ENCODE data around the gene ZNF606. TPM values are rescaled to one million over a fixed set of nuclear protein-coding genes. Genes with fewer than 3 reads are reported as not detected.

Gene ZNF606
- total and polyA plus RNA-seq, 8 donors: 1.2 to 35.2 (median 6.6) TPM

DNA sequence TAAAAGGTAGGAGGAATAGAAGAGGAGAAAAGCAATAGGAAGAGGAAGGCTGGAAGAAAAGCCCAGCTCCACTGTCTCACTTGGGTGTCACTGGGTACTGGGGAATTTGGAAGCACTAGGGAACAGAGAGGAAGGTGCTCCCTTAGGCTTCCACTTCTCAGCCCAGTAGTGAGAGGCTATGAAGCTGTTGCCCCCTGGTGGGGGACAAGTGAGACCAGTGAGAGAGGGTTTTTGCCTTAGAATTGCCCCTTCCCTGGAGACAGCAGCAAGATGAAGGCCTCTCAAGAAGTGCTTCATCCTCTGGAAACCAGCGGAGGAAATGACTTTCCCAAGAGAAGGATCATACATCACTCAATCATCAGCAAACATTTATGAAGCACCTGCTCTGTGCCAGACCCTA lies 4.7 kb upstream of the ZNF606 start:
- Histone ChIP-seq H3K36me3 (peaks cover 0 to 42% (median 34%) of the 10 kb centered on the region in 4 donors), H3K9me3 (peaks cover 70 to 95% (median 92%) of the 10 kb centered on the region in 4 donors), H3K4me1 (peaks cover 0 to 38% (median 20%) of the 10 kb centered on the region in 4 donors), H3K27ac (no peak overlapping the region), H3K4me3 (no peak overlapping the region), H3K27me3 (no peaks in the 10 kb centered on the region)
- 79 to 96% (median 93%) methylated on average over 1 of the region's 1 CpG for WGBS, 5 donors
- intact Hi-C loops (cut with DNase I; ENCODE audit: low total_unique reads): no loop called here
- no peak for TF ChIP-seq EP300 (IDR thresholded peaks at IDR 0.05)
- no peak for TF ChIP-seq POLR2A (IDR thresholded peaks at IDR 0.05)
- TF ChIP-seq POLR2AphosphoS5 (IDR thresholded peaks at IDR 0.05): no peak
- TF ChIP-seq, protein P1, sequence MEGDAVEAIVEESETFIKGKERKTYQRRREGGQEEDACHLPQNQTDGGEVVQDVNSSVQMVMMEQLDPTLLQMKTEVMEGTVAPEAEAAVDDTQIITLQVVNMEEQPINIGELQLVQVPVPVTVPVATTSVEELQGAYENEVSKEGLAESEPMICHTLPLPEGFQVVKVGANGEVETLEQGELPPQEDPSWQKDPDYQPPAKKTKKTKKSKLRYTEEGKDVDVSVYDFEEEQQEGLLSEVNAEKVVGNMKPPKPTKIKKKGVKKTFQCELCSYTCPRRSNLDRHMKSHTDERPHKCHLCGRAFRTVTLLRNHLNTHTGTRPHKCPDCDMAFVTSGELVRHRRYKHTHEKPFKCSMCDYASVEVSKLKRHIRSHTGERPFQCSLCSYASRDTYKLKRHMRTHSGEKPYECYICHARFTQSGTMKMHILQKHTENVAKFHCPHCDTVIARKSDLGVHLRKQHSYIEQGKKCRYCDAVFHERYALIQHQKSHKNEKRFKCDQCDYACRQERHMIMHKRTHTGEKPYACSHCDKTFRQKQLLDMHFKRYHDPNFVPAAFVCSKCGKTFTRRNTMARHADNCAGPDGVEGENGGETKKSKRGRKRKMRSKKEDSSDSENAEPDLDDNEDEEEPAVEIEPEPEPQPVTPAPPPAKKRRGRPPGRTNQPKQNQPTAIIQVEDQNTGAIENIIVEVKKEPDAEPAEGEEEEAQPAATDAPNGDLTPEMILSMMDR (IDR thresholded peaks at IDR 0.05): no peak
- DNase-seq: no peak

DNA sequence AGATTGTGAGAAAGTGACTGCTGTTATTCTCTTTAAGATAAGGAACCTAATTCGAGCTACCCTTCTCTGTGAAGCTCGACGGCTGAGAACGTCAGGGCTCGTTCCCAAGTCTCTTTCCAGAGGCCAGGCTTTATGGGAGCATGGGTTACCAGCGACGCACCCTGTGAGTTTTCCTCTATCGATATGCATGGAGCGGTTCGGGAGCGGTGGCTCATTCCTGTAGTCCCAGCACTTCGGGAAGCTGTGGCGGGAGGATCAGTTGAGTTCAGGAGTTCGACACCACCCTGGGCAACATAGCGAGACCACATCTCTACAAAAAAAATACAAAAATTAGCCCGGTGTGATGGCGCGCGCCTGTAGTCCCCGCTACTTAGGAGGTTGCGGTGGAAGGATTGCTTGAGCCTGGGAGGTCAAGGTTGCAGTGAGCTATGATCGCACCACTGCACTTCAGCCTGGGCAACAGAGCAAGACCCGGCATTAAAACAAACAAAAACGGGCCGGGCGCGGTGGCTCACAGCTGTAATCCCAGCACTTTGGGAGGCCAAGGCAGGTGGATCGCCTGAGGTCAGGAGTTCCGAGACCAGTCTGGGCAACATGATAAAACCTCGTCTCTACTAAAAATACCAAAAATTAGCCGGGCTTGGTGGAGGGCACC lies 681 bp upstream of the ZNF606 start:
- peaks cover 24 to 71% (median 59%) of the 10 kb centered on the region in 4 donors for H3K36me3 ChIP-seq
- intact Hi-C loops (cut with DNase I; ENCODE audit: low total_unique reads): no loop called here
- DNase-seq: no peak
- WGBS, 5 donors: 17 to 33% (median 22%) methylated on average over 31 of the region's 31 CpGs
- H3K9me3 ChIP-seq: peaks cover 60 to 88% (median 71%) of the 10 kb centered on the region in 4 donors
- peaks cover 4 to 35% (median 26%) of the 10 kb centered on the region in 4 donors for H3K4me1 ChIP-seq
- no peaks in the 10 kb centered on the region for H3K27me3 ChIP-seq
- peak overlapping the region; percentile 93 to 96 (median 94) for H3K27ac ChIP-seq
- H3K4me3 ChIP-seq: peak overlapping the region; percentile 80 to 96 (median 92)
- TF ChIP-seq POLR2AphosphoS5 (IDR thresholded peaks at IDR 0.05) (no peak), EP300 (IDR thresholded peaks at IDR 0.05) (no peak), POLR2A (IDR thresholded peaks at IDR 0.05) (no peak)
- TF ChIP-seq, protein P1 (IDR thresholded peaks at IDR 0.05): no peak

DNA sequence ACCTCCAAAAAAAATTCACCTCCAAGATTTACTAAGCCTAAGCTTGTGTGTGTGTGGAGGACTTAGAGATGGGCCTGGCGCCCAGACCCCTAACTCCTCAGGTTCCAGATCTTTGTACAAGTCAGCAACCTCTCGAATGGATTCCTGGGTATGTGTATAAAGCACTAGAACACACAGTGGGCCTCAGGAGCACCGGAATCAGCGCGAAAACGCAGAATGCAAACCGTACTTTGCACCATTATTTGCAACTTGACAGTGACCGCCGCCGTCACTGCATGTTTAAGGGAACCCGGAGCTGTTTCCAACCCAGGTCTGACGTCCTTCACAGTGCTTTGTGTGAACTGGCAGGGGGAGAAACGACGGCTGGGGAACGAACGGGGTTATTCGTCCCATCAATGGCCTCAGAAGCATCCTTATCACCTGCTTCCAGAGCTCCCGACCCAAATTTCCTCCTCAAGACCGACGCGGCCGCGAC lies 688 bp downstream of the ZNF606 start:
- Histone ChIP-seq H3K4me1 (peaks cover 4 to 35% (median 26%) of the 10 kb centered on the region in 4 donors), H3K4me3 (peak overlapping the region; percentile 80 to 96 (median 92)), H3K36me3 (peaks cover 33 to 75% (median 66%) of the 10 kb centered on the region in 4 donors), H3K27me3 (no peaks in the 10 kb centered on the region), H3K9me3 (peaks cover 55 to 86% (median 68%) of the 10 kb centered on the region in 4 donors), H3K27ac (peak overlapping the region; percentile 93 to 96 (median 94))
- DNase-seq: no peak
- intact Hi-C loops (cut with DNase I; ENCODE audit: low total_unique reads): no loop called here
- no peak for TF ChIP-seq POLR2AphosphoS5 (IDR thresholded peaks at IDR 0.05)
- no peak for TF ChIP-seq POLR2A (IDR thresholded peaks at IDR 0.05)
- TF ChIP-seq EP300 (IDR thresholded peaks at IDR 0.05): no peak
- TF ChIP-seq, protein P1 (IDR thresholded peaks at IDR 0.05): no peak
- 4 to 7% (median 5%) methylated on average over 18 to 23 of the region's 23 CpGs for WGBS, 5 donors

DNA sequence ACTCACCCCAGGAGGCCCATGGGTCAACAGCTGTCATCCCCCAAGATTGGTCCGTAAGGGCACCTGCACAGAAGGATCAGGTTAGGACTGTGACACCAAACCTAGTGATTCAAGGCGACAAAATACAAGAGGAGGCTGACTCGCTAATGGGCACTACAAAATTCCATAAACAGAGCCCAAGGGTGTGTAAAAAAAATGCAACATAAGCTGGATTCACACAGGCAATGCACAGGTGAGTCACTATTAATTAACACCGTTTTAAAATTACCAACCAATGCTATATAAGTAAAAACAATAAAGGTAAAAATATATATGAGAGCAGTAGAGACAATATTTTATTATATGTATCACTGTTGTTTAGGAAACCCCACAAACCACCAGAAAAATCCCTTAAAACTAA lies 1.9 kb downstream of the ZNF606 start:
- no peak for DNase-seq
- H3K4me3 ChIP-seq: no peak overlapping the region
- H3K27ac ChIP-seq: no peak overlapping the region
- TF ChIP-seq, protein P1 (IDR thresholded peaks at IDR 0.05): no peak
- TF ChIP-seq POLR2AphosphoS5 (IDR thresholded peaks at IDR 0.05) (no peak), EP300 (IDR thresholded peaks at IDR 0.05) (no peak), POLR2A (IDR thresholded peaks at IDR 0.05) (no peak)
- peaks cover 4 to 35% (median 26%) of the 10 kb centered on the region in 4 donors for H3K4me1 ChIP-seq
- H3K36me3 ChIP-seq: peaks cover 41 to 75% (median 67%) of the 10 kb centered on the region in 4 donors
- no peaks in the 10 kb centered on the region for H3K27me3 ChIP-seq
- intact Hi-C loops (cut with DNase I; ENCODE audit: low total_unique reads): no loop called here
- 96 to 100% (median 99%) methylated on average over 4 of the region's 4 CpGs for WGBS, 5 donors
- H3K9me3 ChIP-seq: peaks cover 53 to 86% (median 68%) of the 10 kb centered on the region in 4 donors
